ENCODE results near the gene CYB561A3. TPM values are rescaled to one million over a fixed set of nuclear protein-coding genes. Genes with fewer than 3 reads are reported as not detected.
A peak's percentile ranks its signal among the peaks of the same experiment; 100 is the strongest.

The CYB561A3 gene
- total and polyA plus RNA-seq, 4 experiments from 2014 or later, result 40.1 to 95.7 (median 45.9) TPM

DNA sequence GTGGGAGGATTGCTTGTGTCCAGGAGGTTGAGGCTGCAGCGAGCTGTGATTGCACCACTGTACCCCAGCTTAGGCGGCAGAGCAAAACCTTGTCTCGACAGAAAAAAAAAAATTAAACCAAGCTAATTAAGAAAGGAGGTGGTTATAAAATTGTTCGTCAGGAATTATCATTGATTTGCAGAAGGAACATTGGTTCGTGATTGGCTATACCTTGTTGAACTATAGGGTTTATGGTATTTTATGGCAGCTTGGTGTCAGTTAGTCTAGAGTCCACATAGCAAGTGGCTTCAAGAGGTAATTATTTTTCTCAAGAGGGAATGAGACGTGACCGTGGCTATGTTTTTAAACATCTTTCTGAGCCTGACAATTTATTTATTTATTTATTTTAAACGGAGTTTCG lies 19.2 kb upstream of the CYB561A3 start:
- Mint-ChIP-seq H3K4me1 (peaks cover 3 to 9% (median 6%) of the 10 kb centered on the region in 4 donors), H3K27me3 (no peaks in the 10 kb centered on the region), H3K36me3 (peaks cover 0 to 4% of the 10 kb centered on the region in 2 donors), H3K27ac (no peak overlapping the region), H3K4me3 (no peak overlapping the region), H3K9me3 (no peaks in the 10 kb centered on the region)
- no peaks in the 10 kb centered on the region for H3K27me3 ChIP-seq (ENCODE audit: insufficient read depth, low read length)
- ChIA-PET CTCF (ENCODE audit: partially characterized antibody) (interaction anchor here (9.3 kb wide), 1 partner anchor 43 kb away, joined by 442 read pairs; the partner anchor contains the start of genes DDB1 and TKFC), POLR2A (ENCODE audit: partially characterized antibody) (interaction anchor here (0.6 to 1.5 kb wide), 6 partner anchors 8 to 48 kb away, joined by 3 to 5 read pairs (median 3); partner anchors contain the start of gene TMEM138)
- no peaks in the 10 kb centered on the region for H3K9me3 ChIP-seq (ENCODE audit: control insufficient read depth in 1 of 2, low read length in 2 of 2)
- no peak overlapping the region for H3K27ac ChIP-seq (ENCODE audit: low read depth, low read length)
- peaks cover 8% of the 10 kb centered on the region for H3K4me1 ChIP-seq (ENCODE audit: insufficient read depth, low read length)
- no peaks in the 10 kb centered on the region for H3K36me3 ChIP-seq (ENCODE audit: insufficient read depth, low read length)
- intact Hi-C loops (cut with micrococcal nuclease), result loop anchor here (10.0 kb wide), 1 partner anchor 126 kb away; no protein-coding TSS in a partner anchor
- no peak for DNase-seq
- no peak overlapping the region for H3K4me3 ChIP-seq (ENCODE audit: low read length in 2 of 2)

DNA sequence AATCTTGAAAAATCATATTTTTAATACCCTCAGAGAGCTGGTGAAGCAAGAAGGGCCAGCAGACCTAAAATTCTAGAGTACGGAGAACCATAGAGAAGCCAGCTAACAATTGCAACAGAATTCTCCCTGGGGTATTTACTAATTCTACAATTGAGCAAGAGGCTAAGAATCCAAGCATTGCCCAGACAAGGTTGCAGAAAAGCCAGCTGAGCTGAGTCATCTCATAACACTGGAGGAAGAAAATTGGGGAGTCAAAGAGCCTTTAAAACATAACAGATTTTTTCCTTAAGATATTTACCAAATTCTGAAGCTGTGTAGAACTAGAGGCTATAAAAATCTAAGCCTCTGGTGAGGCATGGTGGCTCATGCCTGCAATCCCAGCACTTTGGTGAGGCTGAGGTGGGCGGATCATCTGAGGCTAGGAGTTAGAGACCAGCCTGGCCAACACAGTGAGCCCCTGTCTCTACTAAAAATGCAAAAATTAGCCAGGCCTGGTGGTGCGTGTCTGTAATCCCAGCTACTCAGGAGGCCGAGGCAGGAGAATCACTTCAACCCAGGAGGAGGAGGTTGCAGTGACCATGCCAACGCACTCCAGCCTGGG lies 17.1 kb upstream of the CYB561A3 start:
- no peaks in the 10 kb centered on the region for H3K27me3 ChIP-seq (ENCODE audit: insufficient read depth, low read length)
- H3K9me3 Mint-ChIP-seq, result no peaks in the 10 kb centered on the region
- CTCF ChIA-PET (ENCODE audit: partially characterized antibody), result interaction anchor here (1.0 kb wide), 1 partner anchor 43 kb away, joined by 4 read pairs; no protein-coding TSS in a partner anchor
- no peak for DNase-seq
- H3K4me3 ChIP-seq (ENCODE audit: low read length in 2 of 2), result no peak overlapping the region
- no peaks in the 10 kb centered on the region for H3K36me3 ChIP-seq (ENCODE audit: insufficient read depth, low read length)
- H3K36me3 Mint-ChIP-seq, result peaks cover 0 to 4% of the 10 kb centered on the region in 2 donors
- H3K4me1 ChIP-seq (ENCODE audit: insufficient read depth, low read length), result no peaks in the 10 kb centered on the region
- no peak overlapping the region for H3K4me3 Mint-ChIP-seq
- peak overlapping the region in 1 of 7 donors; percentile 41 for H3K27ac Mint-ChIP-seq
- intact Hi-C loops (cut with micrococcal nuclease), result no loop called here
- no peaks in the 10 kb centered on the region for H3K27me3 Mint-ChIP-seq
- H3K9me3 ChIP-seq (ENCODE audit: control insufficient read depth in 1 of 2, low read length in 2 of 2), result no peaks in the 10 kb centered on the region
- no peaks in the 10 kb centered on the region for H3K4me1 Mint-ChIP-seq
- POLR2A ChIA-PET (ENCODE audit: partially characterized antibody), result interaction anchor here (1.3 kb wide), 1 partner anchor 42 kb away, joined by 3 read pairs; no protein-coding TSS in a partner anchor
- no peak overlapping the region for H3K27ac ChIP-seq (ENCODE audit: low read depth, low read length)

DNA sequence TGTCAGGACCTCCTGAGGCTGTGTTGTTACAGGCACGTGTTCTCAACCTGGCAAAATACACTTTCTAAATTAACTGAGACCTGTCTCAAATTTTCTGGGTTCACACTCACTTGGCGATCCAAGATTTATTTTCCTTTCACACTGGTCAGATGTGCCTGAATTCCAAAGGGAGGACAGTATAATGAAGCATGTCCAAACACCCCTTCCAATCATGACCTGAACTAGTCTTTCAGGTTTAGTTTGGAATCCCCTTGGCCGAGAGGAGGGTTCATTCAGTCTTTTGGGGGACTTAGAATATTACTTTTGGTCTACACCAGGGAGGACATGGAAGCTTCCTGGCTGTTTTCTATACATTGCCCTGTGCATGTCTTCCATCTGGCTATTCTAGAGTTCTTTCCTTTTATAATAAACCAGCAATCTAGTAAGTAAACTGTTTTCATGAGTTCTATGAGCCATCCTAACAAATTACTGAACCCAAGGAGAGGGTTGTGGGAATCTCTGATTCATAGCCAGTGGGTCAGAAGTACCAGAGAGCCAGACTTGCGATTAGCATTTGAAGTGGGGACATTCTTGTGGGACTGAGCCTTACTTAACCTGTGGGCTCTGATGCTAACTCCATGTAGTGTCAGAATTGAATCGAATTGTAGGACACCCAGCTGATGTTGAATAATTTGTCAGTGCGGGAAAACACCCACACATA lies 15.9 kb upstream of the CYB561A3 start:
- Histone ChIP-seq H3K9me3 (ENCODE audit: control insufficient read depth in 1 of 2, low read length in 2 of 2) (no peaks in the 10 kb centered on the region), H3K4me1 (ENCODE audit: insufficient read depth, low read length) (no peaks in the 10 kb centered on the region), H3K27ac (ENCODE audit: low read depth, low read length) (no peak overlapping the region), H3K36me3 (ENCODE audit: insufficient read depth, low read length) (no peaks in the 10 kb centered on the region), H3K4me3 (ENCODE audit: low read length in 2 of 2) (no peak overlapping the region), H3K27me3 (ENCODE audit: insufficient read depth, low read length) (no peaks in the 10 kb centered on the region)
- Mint-ChIP-seq H3K4me3 (no peak overlapping the region), H3K4me1 (no peaks in the 10 kb centered on the region), H3K27me3 (no peaks in the 10 kb centered on the region), H3K36me3 (peaks cover 0 to 4% of the 10 kb centered on the region in 2 donors), H3K9me3 (no peaks in the 10 kb centered on the region), H3K27ac (peak overlapping the region in 2 of 7 donors; percentile 11 to 41)
- ChIA-PET CTCF (ENCODE audit: partially characterized antibody) (interaction anchor here (5.5 kb wide), 1 partner anchor 7 kb away, joined by 37 read pairs; no protein-coding TSS in a partner anchor), POLR2A (ENCODE audit: partially characterized antibody) (interaction anchor here (1.3 to 1.4 kb wide), 2 partner anchors 41 kb away, joined by 3 read pairs; no protein-coding TSS in a partner anchor)
- DNase-seq, result no peak
- intact Hi-C loops (cut with micrococcal nuclease), result no loop called here

DNA sequence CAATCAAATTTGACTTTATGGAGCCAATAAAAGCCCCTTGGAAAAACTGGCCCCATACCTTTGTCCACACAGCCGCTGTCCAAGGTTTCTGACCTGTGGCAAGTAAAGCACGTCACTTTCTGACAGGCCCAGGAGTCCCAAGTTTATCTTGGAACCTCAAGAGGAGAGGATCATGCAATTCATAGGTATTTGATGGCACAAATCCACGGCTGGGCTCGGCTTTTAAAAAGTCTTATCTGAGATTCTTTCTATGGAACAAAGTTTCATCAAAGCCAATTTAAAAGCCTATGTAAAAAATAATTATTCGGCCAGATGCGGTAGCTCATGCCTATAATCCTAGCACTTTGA lies 14.1 kb upstream of the CYB561A3 start:
- no peaks in the 10 kb centered on the region for H3K36me3 ChIP-seq (ENCODE audit: insufficient read depth, low read length)
- Mint-ChIP-seq H3K9me3 (no peaks in the 10 kb centered on the region), H3K4me3 (no peak overlapping the region), H3K4me1 (no peaks in the 10 kb centered on the region), H3K36me3 (peaks cover 1 to 4% of the 10 kb centered on the region in 2 donors), H3K27me3 (no peaks in the 10 kb centered on the region), H3K27ac (peak overlapping the region in 1 of 7 donors; percentile 41)
- intact Hi-C loops (cut with micrococcal nuclease), result no loop called here
- no peaks in the 10 kb centered on the region for H3K4me1 ChIP-seq (ENCODE audit: insufficient read depth, low read length)
- no peak overlapping the region for H3K27ac ChIP-seq (ENCODE audit: low read depth, low read length)
- CTCF ChIA-PET (ENCODE audit: partially characterized antibody), result interaction anchor here (5.5 kb wide), 1 partner anchor 9 kb away, joined by 37 read pairs; no protein-coding TSS in a partner anchor
- DNase-seq, result no peak
- POLR2A ChIA-PET (ENCODE audit: partially characterized antibody), result interaction anchor here (2.2 kb wide), 1 partner anchor 9 kb away, joined by 6 read pairs; no protein-coding TSS in a partner anchor
- no peaks in the 10 kb centered on the region for H3K9me3 ChIP-seq (ENCODE audit: control insufficient read depth in 1 of 2, low read length in 2 of 2)
- H3K4me3 ChIP-seq (ENCODE audit: low read length in 2 of 2), result no peak overlapping the region
- H3K27me3 ChIP-seq (ENCODE audit: insufficient read depth, low read length), result no peaks in the 10 kb centered on the region

DNA sequence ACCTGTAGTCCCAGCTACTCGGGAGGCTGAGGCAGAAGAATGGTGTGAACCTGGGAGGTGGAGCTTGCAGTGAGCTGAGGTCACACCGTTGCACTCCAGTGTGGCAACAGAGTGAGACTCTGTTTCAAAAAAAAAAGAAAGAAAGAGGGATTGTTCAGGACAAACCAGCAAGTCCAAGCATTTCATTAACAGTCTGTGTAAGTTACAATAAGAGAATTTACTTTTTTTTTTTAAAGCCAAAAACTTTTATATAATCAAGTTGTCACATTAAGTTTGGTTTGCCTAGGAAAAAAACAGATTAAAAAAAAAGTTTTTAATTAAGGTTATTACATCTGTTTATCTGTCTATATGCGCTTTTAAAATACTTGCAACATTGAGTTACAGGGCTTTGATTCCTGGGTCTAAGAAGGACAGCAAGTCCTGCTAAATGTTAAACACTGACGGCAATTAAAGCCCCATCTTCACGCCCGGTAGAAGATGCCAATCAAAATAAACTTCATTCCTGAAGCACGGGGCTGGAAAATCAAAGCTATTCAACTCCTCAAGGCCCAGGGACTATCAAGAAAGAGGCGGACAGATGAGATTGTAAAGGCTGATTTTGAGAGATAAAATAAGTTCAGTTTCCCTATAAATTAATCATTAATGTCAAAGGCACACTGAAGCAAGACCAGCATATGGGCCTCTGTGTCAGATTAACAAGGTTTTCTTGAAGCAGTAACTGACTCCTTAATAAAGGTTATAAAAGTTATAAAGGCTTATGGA lies 11.2 kb upstream of the CYB561A3 start:
- Mint-ChIP-seq H3K27me3 (no peaks in the 10 kb centered on the region), H3K4me3 (no peak overlapping the region), H3K27ac (peak overlapping the region in 2 of 7 donors; percentile 15 to 41), H3K36me3 (peaks cover 8 to 25% of the 10 kb centered on the region in 2 donors), H3K9me3 (no peaks in the 10 kb centered on the region), H3K4me1 (no peaks in the 10 kb centered on the region)
- CTCF ChIA-PET (ENCODE audit: partially characterized antibody), result interaction anchor here (5.5 kb wide), 1 partner anchor 12 kb away, joined by 37 read pairs; no protein-coding TSS in a partner anchor
- no peak for DNase-seq
- Histone ChIP-seq H3K4me3 (ENCODE audit: low read length in 2 of 2) (no peak overlapping the region), H3K27ac (ENCODE audit: low read depth, low read length) (no peak overlapping the region), H3K9me3 (ENCODE audit: control insufficient read depth in 1 of 2, low read length in 2 of 2) (no peaks in the 10 kb centered on the region), H3K4me1 (ENCODE audit: insufficient read depth, low read length) (no peaks in the 10 kb centered on the region), H3K36me3 (ENCODE audit: insufficient read depth, low read length) (peaks cover 21% of the 10 kb centered on the region), H3K27me3 (ENCODE audit: insufficient read depth, low read length) (no peaks in the 10 kb centered on the region)
- POLR2A ChIA-PET (ENCODE audit: partially characterized antibody), result interaction anchor here (0.6 kb wide), 2 partner anchors 8 to 14 kb away, joined by 3 to 4 read pairs; no protein-coding TSS in a partner anchor
- intact Hi-C loops (cut with micrococcal nuclease), result no loop called here

DNA sequence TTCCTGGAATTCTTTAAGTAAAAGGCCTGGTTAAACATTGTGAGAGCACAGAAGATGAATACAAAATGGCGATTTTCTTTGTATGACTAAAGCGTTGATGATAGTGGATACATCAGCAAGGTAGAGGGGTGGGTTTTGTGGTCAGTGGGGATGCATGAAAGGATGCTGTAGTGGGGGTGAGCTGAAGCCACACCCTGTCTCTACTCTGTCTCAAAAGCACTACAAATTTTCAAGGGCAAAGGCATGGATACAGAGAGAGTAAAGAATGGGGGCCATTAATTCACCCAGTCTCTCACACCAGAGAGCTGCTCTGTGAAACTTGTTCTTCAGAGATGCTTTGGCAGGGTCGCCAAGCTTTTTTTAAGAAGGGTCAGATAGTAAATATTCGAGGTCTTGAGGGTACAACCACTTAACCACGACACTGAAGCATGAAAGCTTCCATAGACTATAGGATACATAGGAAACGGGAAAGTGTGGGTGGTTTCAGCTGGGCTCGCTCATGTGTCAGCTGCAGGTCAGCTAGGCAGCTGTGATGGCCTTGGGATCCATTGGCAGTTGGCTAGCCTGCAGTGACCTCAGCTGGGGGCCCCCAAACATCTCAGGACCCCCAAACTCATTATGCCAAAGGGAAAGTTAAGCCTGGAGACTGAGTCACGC lies 8.8 kb upstream of the CYB561A3 start:
- Histone ChIP-seq H3K9me3 (ENCODE audit: control insufficient read depth in 1 of 2, low read length in 2 of 2) (no peaks in the 10 kb centered on the region), H3K36me3 (ENCODE audit: insufficient read depth, low read length) (peaks cover 43% of the 10 kb centered on the region), H3K4me1 (ENCODE audit: insufficient read depth, low read length) (no peaks in the 10 kb centered on the region), H3K27ac (ENCODE audit: low read depth, low read length) (no peak overlapping the region), H3K27me3 (ENCODE audit: insufficient read depth, low read length) (no peaks in the 10 kb centered on the region), H3K4me3 (ENCODE audit: low read length in 2 of 2) (no peak overlapping the region)
- Mint-ChIP-seq H3K4me1 (no peaks in the 10 kb centered on the region), H3K36me3 (peaks cover 7 to 42% of the 10 kb centered on the region in 2 donors), H3K9me3 (no peaks in the 10 kb centered on the region), H3K4me3 (no peak overlapping the region), H3K27ac (peak overlapping the region in 2 of 7 donors; percentile 19 to 69), H3K27me3 (no peaks in the 10 kb centered on the region)
- ChIA-PET POLR2A (ENCODE audit: partially characterized antibody) (interaction anchor here (1.1 to 1.8 kb wide), 3 partner anchors 9 to 37 kb away, joined by 4 to 7 read pairs (median 4); partner anchors contain the start of genes CYB561A3, DDB1, TKFC and TMEM138), CTCF (ENCODE audit: partially characterized antibody) (interaction anchor here (0.7 to 2.5 kb wide), 3 partner anchors 9 to 15 kb away, joined by 3 to 12 read pairs (median 5); partner anchors contain the start of gene CYB561A3)
- intact Hi-C loops (cut with micrococcal nuclease), result no loop called here
- DNase-seq, result no peak

All from CD4-positive, alpha-beta memory T cell (primary cell).